Stomach (tissue), 4 donors: ENCODE results near the gene CDH7.

Source experiments
- POLR2A ChIP-seq, 4 donors: fragments of 450-650 bp; IDR thresholded peaks; one replicate each; pipeline ENCODE4 v1.6.1; 2016; ENCODE audit warnings: antibody characterized with exemption in 4 of 4, control low read depth in 2 of 4, mild to moderate bottlenecking in 1 of 4, moderate library complexity in 1 of 4
- POLR2AphosphoS5 ChIP-seq, 3 donors: sonication (generic); formaldehyde crosslinking; IDR thresholded peaks; one replicate each; pipeline ENCODE4 v1.6.1; 2016; ENCODE audit warnings: antibody characterized with exemption in 3 of 3
- TF ChIP-seq, protein P1 (sequence below), 7 experiments: fragments of 450-650 bp in 4 of 7; fragments of 200-600 bp in 3 of 7; sonication (generic) in 3 of 7; IDR thresholded peaks; one replicate each; pipeline ENCODE4 v1.5.1; 2016 to 2019; ENCODE audit warnings: antibody characterized with exemption in 7 of 7, control low read depth in 2 of 7, mild to moderate bottlenecking in 1 of 7

DNA sequence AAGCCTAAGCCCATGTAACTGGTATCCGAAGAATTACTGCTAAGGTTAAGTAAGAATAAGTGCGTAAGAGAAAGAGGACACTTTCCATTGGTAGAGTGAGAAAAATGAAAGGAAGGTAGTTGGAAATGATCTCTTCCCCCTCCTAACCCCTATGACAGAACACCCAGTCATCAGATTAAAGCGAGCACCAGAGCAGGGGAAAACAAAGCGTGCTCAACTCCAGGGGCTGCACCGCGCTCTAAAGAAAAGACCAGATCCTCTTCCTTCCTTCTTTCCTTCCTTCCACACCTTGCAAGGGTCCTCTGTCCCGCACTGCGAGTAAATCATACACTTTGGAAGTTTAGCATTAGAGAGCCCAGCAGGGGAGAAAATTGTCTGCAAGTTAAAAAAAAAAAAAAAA is 971 bp upstream of the CDH7 start:
- TF ChIP-seq POLR2AphosphoS5 (IDR thresholded peaks at IDR 0.05) (no peak), POLR2A (IDR thresholded peaks at IDR 0.05) (no peak)
- TF ChIP-seq, protein P1, sequence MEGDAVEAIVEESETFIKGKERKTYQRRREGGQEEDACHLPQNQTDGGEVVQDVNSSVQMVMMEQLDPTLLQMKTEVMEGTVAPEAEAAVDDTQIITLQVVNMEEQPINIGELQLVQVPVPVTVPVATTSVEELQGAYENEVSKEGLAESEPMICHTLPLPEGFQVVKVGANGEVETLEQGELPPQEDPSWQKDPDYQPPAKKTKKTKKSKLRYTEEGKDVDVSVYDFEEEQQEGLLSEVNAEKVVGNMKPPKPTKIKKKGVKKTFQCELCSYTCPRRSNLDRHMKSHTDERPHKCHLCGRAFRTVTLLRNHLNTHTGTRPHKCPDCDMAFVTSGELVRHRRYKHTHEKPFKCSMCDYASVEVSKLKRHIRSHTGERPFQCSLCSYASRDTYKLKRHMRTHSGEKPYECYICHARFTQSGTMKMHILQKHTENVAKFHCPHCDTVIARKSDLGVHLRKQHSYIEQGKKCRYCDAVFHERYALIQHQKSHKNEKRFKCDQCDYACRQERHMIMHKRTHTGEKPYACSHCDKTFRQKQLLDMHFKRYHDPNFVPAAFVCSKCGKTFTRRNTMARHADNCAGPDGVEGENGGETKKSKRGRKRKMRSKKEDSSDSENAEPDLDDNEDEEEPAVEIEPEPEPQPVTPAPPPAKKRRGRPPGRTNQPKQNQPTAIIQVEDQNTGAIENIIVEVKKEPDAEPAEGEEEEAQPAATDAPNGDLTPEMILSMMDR (IDR thresholded peaks at IDR 0.05): no peak
